Thyroid gland (tissue), 4 donors: Measurements from ENCODE around the gene ADI1. TPM values are rescaled to one million over a fixed set of nuclear protein-coding genes. Genes with fewer than 3 reads are reported as not detected.
"Not testable (repeated sequence)": the region's sequence is repeated elsewhere in the genome, so short reads cannot be mapped to it uniquely, and the experiment has no call there.

Source experiments
- DNase-seq, 2 donors: peaks; one replicate each; pipeline ENCODE4 v3.0.0-alpha.2; 2019
- H3K27ac ChIP-seq, 3 donors: fragments of 200-600 bp; sonication (generic); 1 replicate in 2 of 3; 2 replicates in 1 of 3; pipeline ENCODE4 v1.5.1; 2016 to 2019; ENCODE audit warnings: mild to moderate bottlenecking in 1 of 3, moderate library complexity in 1 of 3
- H3K27me3 ChIP-seq: fragments of 200-600 bp; sonication (generic); one replicate; pipeline ENCODE4 v1.5.1; 2019
- H3K36me3 ChIP-seq, 2 donors: fragments of 200-600 bp; sonication (generic); one replicate each; pipeline ENCODE4 v1.5.1; 2016 to 2019
- H3K4me1 ChIP-seq, 2 donors: fragments of 200-600 bp; sonication (generic); one replicate each; pipeline ENCODE4 v1.5.1; 2017 to 2019
- H3K4me3 ChIP-seq, 3 donors: fragments of 200-600 bp; sonication (generic); replicated peaks in 1 of 3; 1 replicate in 2 of 3; 2 replicates in 1 of 3; pipeline ENCODE4 v1.5.1; 2016; ENCODE audit warnings: mild to moderate bottlenecking in 1 of 3
- H3K9me3 ChIP-seq: fragments of 200-600 bp; sonication (generic); one replicate; pipeline ENCODE4 v1.5.1; 2017
- POLR2A ChIP-seq, 2 donors: fragments of 450-650 bp; IDR thresholded peaks; one replicate each; pipeline ENCODE4 v1.6.1; 2017; ENCODE audit warnings: antibody characterized with exemption in 2 of 2, mild to moderate bottlenecking in 2 of 2, moderate library complexity in 1 of 2
- WGBS, 2 donors: methylation state at CpG; one replicate each; pipeline ENCODE4 v1.1.5; 2017; 5-methylcytosine and 5-hydroxymethylcytosine counted together
- intact Hi-C: fragments of 100-400 bp; cut with DNase I; formaldehyde crosslinking; loops from one replicate; pipeline ENCODE4 v1.15.1; 2023
- total RNA-seq, 4 donors: library from RNA; depleted of rRNA; stranded (reverse); fragments of >200 nt; gene quantifications; one replicate each; pipeline ENCODE4 v1.2.3, GENCODE V29; 2016
- TF ChIP-seq, protein P1 (sequence below), 6 experiments: fragments of 200-600 bp in 3 of 6; fragments of 450-650 bp in 3 of 6; sonication (generic) in 3 of 6; IDR thresholded peaks; one replicate each; pipeline ENCODE4 v1.5.1; 2016 to 2019; ENCODE audit warnings: antibody characterized with exemption in 6 of 6, mild to moderate bottlenecking in 2 of 6, inconsistent platforms in 1 of 6, moderate library complexity in 1 of 6

Gene ADI1
- total RNA-seq, 4 donors from 2014 or later: 35.9 to 65.1 (median 59.2) TPM

DNA sequence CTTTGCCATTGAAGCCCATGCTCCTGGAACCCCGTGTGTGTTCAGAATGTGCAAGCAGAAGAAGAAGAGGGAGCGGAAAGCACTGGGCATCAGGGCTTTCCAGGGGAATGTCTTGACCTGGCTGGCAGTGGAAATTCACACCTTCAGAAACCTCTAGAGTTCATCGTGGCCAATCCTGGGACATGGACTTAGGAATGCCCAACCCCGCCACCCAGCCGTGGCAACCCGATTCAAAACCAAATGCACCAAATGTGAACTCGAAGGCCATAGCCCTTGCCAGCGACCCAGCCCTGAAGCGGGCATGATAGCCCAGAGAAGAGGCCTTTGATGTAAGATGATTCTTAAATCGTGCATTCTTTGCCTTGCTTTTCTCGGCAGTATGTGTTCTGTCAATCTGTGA lies 69.4 kb downstream of the ADI1 start:
- 79 to 86% methylated on average over 11 of the region's 11 CpGs for WGBS, 2 donors
- Histone ChIP-seq H3K4me1 (peaks cover 43 to 77% of the 10 kb centered on the region in 2 donors), H3K4me3 (no peak overlapping the region), H3K9me3 (no peaks in the 10 kb centered on the region), H3K36me3 (no peaks in the 10 kb centered on the region), H3K27ac (peak overlapping the region; percentile 85 to 89 (median 86)), H3K27me3 (no peaks in the 10 kb centered on the region)
- TF ChIP-seq POLR2A (IDR thresholded peaks at IDR 0.05): no peak
- TF ChIP-seq, protein P1, sequence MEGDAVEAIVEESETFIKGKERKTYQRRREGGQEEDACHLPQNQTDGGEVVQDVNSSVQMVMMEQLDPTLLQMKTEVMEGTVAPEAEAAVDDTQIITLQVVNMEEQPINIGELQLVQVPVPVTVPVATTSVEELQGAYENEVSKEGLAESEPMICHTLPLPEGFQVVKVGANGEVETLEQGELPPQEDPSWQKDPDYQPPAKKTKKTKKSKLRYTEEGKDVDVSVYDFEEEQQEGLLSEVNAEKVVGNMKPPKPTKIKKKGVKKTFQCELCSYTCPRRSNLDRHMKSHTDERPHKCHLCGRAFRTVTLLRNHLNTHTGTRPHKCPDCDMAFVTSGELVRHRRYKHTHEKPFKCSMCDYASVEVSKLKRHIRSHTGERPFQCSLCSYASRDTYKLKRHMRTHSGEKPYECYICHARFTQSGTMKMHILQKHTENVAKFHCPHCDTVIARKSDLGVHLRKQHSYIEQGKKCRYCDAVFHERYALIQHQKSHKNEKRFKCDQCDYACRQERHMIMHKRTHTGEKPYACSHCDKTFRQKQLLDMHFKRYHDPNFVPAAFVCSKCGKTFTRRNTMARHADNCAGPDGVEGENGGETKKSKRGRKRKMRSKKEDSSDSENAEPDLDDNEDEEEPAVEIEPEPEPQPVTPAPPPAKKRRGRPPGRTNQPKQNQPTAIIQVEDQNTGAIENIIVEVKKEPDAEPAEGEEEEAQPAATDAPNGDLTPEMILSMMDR (IDR thresholded peaks at IDR 0.05): no peak
- DNase-seq: peak; percentile 30 to 40
- intact Hi-C loops: no loop called here

- Histone ChIP-seq H3K4me3 (no peak overlapping the region), H3K27me3 (no peaks in the 10 kb centered on the region), H3K4me1 (peaks cover 43 to 77% of the 10 kb centered on the region in 2 donors), H3K9me3 (no peaks in the 10 kb centered on the region), H3K27ac (no peak overlapping the region), H3K36me3 (peaks cover 0 to 2% of the 10 kb centered on the region in 2 donors)
- TF ChIP-seq POLR2A (IDR thresholded peaks at IDR 0.05): no peak
- TF ChIP-seq, protein P1 (IDR thresholded peaks at IDR 0.05): no peak
- 87 to 89% methylated on average over 13 of the region's 13 CpGs for WGBS, 2 donors
- intact Hi-C loops: no loop called here
- no peak for DNase-seq
Measured at GRCh38 chr2:3449086-3449485, 70.2 kb downstream of the ADI1 start.

GRCh38 chr2:3448441-3448911 lies 70.9 kb downstream of the ADI1 start:
- H3K27ac ChIP-seq: peak overlapping the region in 1 of 3 donors; percentile 41
- H3K4me3 ChIP-seq, H3K27me3 ChIP-seq, H3K36me3 ChIP-seq, intact Hi-C loops, DNase-seq, H3K9me3 ChIP-seq: not testable (repeated sequence)
- 79 to 82% methylated on average over 35 of the region's 35 CpGs for WGBS, 2 donors
- H3K4me1 ChIP-seq: peaks cover 42 to 71% of the 10 kb centered on the region in 2 donors

- Histone ChIP-seq H3K9me3 (no peaks in the 10 kb centered on the region), H3K36me3 (peaks cover 0 to 8% of the 10 kb centered on the region in 2 donors), H3K4me3 (no peak overlapping the region), H3K27ac (peak overlapping the region in 1 of 3 donors; percentile 41), H3K4me1 (peaks cover 36 to 65% of the 10 kb centered on the region in 2 donors), H3K27me3 (no peaks in the 10 kb centered on the region)
- TF ChIP-seq, protein P1 (IDR thresholded peaks at IDR 0.05): no peak
- no peak for TF ChIP-seq POLR2A (IDR thresholded peaks at IDR 0.05)
- DNase-seq: no peak
- intact Hi-C loops: no loop called here
- WGBS, 2 donors: 72 to 77% methylated on average over 9 of the region's 9 CpGs
Measured at GRCh38 chr2:3447789-3448317, 71.5 kb downstream of the ADI1 start.

Other genes with a start within 250 kb of the ADI1 start
- 10 to 100 TPM; 26.1 to 51.6 (median 40.0) TPM for gene EIPR1, start 141.7 kb downstream of the ADI1 start, total RNA-seq
- gene TRAPPC12, start 139.8 kb downstream of the ADI1 start, total RNA-seq: 100 to 1,000 TPM in 2 of 4 donors, 10 to 100 TPM in 2; 93.0 to 198 (median 108) TPM
- 10 to 100 TPM; 13.3 to 23.1 (median 19.2) TPM for gene RNASEH1, start 38.8 kb upstream of the ADI1 start, total RNA-seq
- 1,000 to 10,000 TPM; 1,809 to 3,387 (median 2,120) TPM for gene RPS7, start 55.7 kb upstream of the ADI1 start, total RNA-seq
- 10 to 100 TPM in 2 of 4 donors, 1 to 10 TPM in 2; 2.8 to 20.5 (median 9.1) TPM for gene COLEC11, start 75.6 kb upstream of the ADI1 start, total RNA-seq
- not detected for gene ALLC, start 138.7 kb upstream of the ADI1 start, total RNA-seq
- gene DCDC2C, start 184.0 kb upstream of the ADI1 start, total RNA-seq: 1 to 10 TPM in 1 of 4 donors, under 1 TPM in 3; 0.40 to 1.5 (median 0.68) TPM